GM12891 (cell line): ENCODE data around the gene CGRRF1.
A peak's percentile ranks its signal among the peaks of the same experiment; 100 is the strongest.

Experiments
- DNase-seq: peaks from one replicate; pipeline ENCODE4 v3.0.0; 2011; ENCODE audit warnings: low spot score; ENCODE audit not compliant: insufficient read length
- FAIRE-seq: peaks from 2 replicates; lab custom pipeline; 2011; peaks lifted over from hg19 to GRCh38; lab: Jason Lieb, UNC
- PAX5 ChIP-seq: IDR thresholded peaks from 2 replicates; pipeline ENCODE4 v1.6.1; 2011; ENCODE audit warnings: low read length, moderate library complexity, mild to moderate bottlenecking; ENCODE audit not compliant: insufficient read depth, severe bottlenecking
- POLR2A ChIP-seq: IDR thresholded peaks from 2 replicates; pipeline ENCODE4 v1.6.1; 2011; ENCODE audit warnings: low read depth, low read length, control low read depth
- POLR2AphosphoS5 ChIP-seq: IDR thresholded peaks from 2 replicates; pipeline ENCODE4 v1.6.1; 2011; ENCODE audit warnings: low read depth, low read length, control low read depth
- POU2F2 ChIP-seq: IDR thresholded peaks from 2 replicates; pipeline ENCODE4 v1.6.1; 2011; ENCODE audit warnings: low read depth, mild to moderate bottlenecking, control low read depth, low read length, moderate library complexity
- SPI1 ChIP-seq: IDR thresholded peaks from 2 replicates; pipeline ENCODE4 v1.6.1; 2011; ENCODE audit warnings: low read depth, low read length, control low read depth
- TAF1 ChIP-seq: IDR thresholded peaks from 2 replicates; pipeline ENCODE4 v1.6.1; 2011; ENCODE audit warnings: low read depth, low read length, control low read depth

Gene CGRRF1

GRCh38 chr14:54538055-54538454, 28.3 kb downstream of the CGRRF1 start:
- DNase-seq (no peak), FAIRE-seq (no peak)
- TF ChIP-seq POU2F2, result no peak
- no peak for TF ChIP-seq SPI1
- no peak for TF ChIP-seq PAX5
- no peak for TF ChIP-seq TAF1
- no peak for TF ChIP-seq POLR2AphosphoS5
- TF ChIP-seq POLR2A, result no peak

GRCh38 chr14:54547583-54547982, 37.9 kb downstream of the CGRRF1 start:
- no peak for TF ChIP-seq POU2F2
- TF ChIP-seq POLR2AphosphoS5, result no peak
- no peak for TF ChIP-seq PAX5
- no peak for TF ChIP-seq SPI1
- no peak for TF ChIP-seq TAF1
- TF ChIP-seq POLR2A, result no peak
- no peak for FAIRE-seq
- DNase-seq, result no peak

- DNase-seq (no peak), FAIRE-seq (no peak)
- TF ChIP-seq POLR2AphosphoS5 (no peak), SPI1 (no peak), TAF1 (no peak), POLR2A (no peak)
Measured at GRCh38 chr14:54548491-54548890, 38.8 kb downstream of the CGRRF1 start.

- no peak for DNase-seq
- no peak for TF ChIP-seq SPI1
- no peak for TF ChIP-seq POLR2AphosphoS5
- TF ChIP-seq PAX5, result no peak
- TF ChIP-seq TAF1, result no peak
- no peak for TF ChIP-seq POLR2A
- no peak for TF ChIP-seq POU2F2
- FAIRE-seq, result no peak
Measured at GRCh38 chr14:54549862-54550261, 40.2 kb downstream of the CGRRF1 start.

- TF ChIP-seq POU2F2, result no peak
- no peak for TF ChIP-seq PAX5
- no peak for TF ChIP-seq POLR2A
- no peak for TF ChIP-seq TAF1
- TF ChIP-seq SPI1, result no peak
- no peak for TF ChIP-seq POLR2AphosphoS5
- no peak for FAIRE-seq
- no peak for DNase-seq
Measured at GRCh38 chr14:54550514-54550913, 40.8 kb downstream of the CGRRF1 start.

GRCh38 chr14:54554401-54554800, 44.7 kb downstream of the CGRRF1 start:
- no peak for FAIRE-seq

GRCh38 chr14:54555651-54556050, 45.9 kb downstream of the CGRRF1 start:
- no peak for FAIRE-seq

More at GRCh38 chr14:54554401-54554800, 44.7 kb downstream of the CGRRF1 start:
- TF ChIP-seq POU2F2 (no peak), PAX5 (no peak), POLR2A (no peak), POLR2AphosphoS5 (no peak), SPI1 (no peak), TAF1 (no peak)
- no peak for DNase-seq

GRCh38 chr14:54556535-54556934, 46.8 kb downstream of the CGRRF1 start:
- DNase-seq, result no peak
- FAIRE-seq, result no peak
- TF ChIP-seq POLR2AphosphoS5 (no peak), POU2F2 (no peak), PAX5 (no peak), TAF1 (no peak), POLR2A (no peak), SPI1 (no peak)

More at GRCh38 chr14:54555651-54556050, 45.9 kb downstream of the CGRRF1 start:
- TF ChIP-seq POLR2AphosphoS5 (no peak), SPI1 (no peak), POLR2A (no peak), PAX5 (no peak), TAF1 (no peak), POU2F2 (no peak)
- DNase-seq, result no peak

GRCh38 chr14:54562334-54562733, 52.6 kb downstream of the CGRRF1 start:
- no peak for TF ChIP-seq TAF1
- TF ChIP-seq POU2F2, result no peak
- TF ChIP-seq POLR2AphosphoS5, result no peak
- TF ChIP-seq PAX5, result no peak
- no peak for TF ChIP-seq POLR2A
- no peak for TF ChIP-seq SPI1
- FAIRE-seq, result peak; percentile 38
- DNase-seq, result no peak

GRCh38 chr14:54564071-54564867, 54.6 kb downstream of the CGRRF1 start:
- FAIRE-seq (peak; percentile 60), DNase-seq (no peak)
- TF ChIP-seq POLR2A (no peak), POU2F2 (no peak), TAF1 (no peak), SPI1 (no peak), POLR2AphosphoS5 (no peak), PAX5 (no peak)
